ENCODE data around the gene EHBP1L1.

The EHBP1L1 gene

GRCh38 chr11:65576867-65577755, 1.3 kb downstream of the EHBP1L1 start:
- no peak for TF ChIP-seq CTCF (IDR thresholded peaks at IDR 0.05; ENCODE audit: borderline replicate concordance, insufficient read depth, low read depth, low read length)
- H3K4me3 ChIP-seq (ENCODE audit: low read depth, low read length): peak overlapping the region; percentile 81

- no peak for TF ChIP-seq CTCF (IDR thresholded peaks at IDR 0.05; ENCODE audit: borderline replicate concordance, insufficient read depth, low read depth, low read length)
- peak overlapping the region; percentile 81 for H3K4me3 ChIP-seq (ENCODE audit: low read depth, low read length)
These were observed 1.9 kb downstream of the EHBP1L1 start for GRCh38 chr11:65577756-65578109.

GRCh38 chr11:65578134-65578533, 2.3 kb downstream of the EHBP1L1 start:
- peak overlapping the region; percentile 81 for H3K4me3 ChIP-seq (ENCODE audit: low read depth, low read length)
- TF ChIP-seq CTCF (IDR thresholded peaks at IDR 0.05; ENCODE audit: borderline replicate concordance, insufficient read depth, low read depth, low read length): no peak

GRCh38 chr11:65578667-65579066, 2.8 kb downstream of the EHBP1L1 start:
- no peak for TF ChIP-seq CTCF (IDR thresholded peaks at IDR 0.05; ENCODE audit: borderline replicate concordance, insufficient read depth, low read depth, low read length)
- H3K4me3 ChIP-seq (ENCODE audit: low read depth, low read length): no peak overlapping the region

- no peak overlapping the region for H3K4me3 ChIP-seq (ENCODE audit: low read depth, low read length)
- TF ChIP-seq CTCF (IDR thresholded peaks at IDR 0.05; ENCODE audit: borderline replicate concordance, insufficient read depth, low read depth, low read length): no peak
These were observed 3.4 kb downstream of the EHBP1L1 start for GRCh38 chr11:65579291-65579690.

GRCh38 chr11:65580031-65580692, 4.3 kb downstream of the EHBP1L1 start:
- no peak overlapping the region for H3K4me3 ChIP-seq (ENCODE audit: low read depth, low read length)
- no peak for TF ChIP-seq CTCF (IDR thresholded peaks at IDR 0.05; ENCODE audit: borderline replicate concordance, insufficient read depth, low read depth, low read length)

- TF ChIP-seq CTCF (IDR thresholded peaks at IDR 0.05; ENCODE audit: borderline replicate concordance, insufficient read depth, low read depth, low read length): no peak
- no peak overlapping the region for H3K4me3 ChIP-seq (ENCODE audit: low read depth, low read length)
These were observed 4.9 kb downstream of the EHBP1L1 start for GRCh38 chr11:65580756-65581155.
